Endodermal cell (in vitro differentiated cells): ENCODE measurements around the gene ADAMTS17. TPM values are rescaled to one million over a fixed set of nuclear protein-coding genes. Genes with fewer than 3 reads are reported as not detected.

ENCODE experiments used
- DNase-seq: peaks from one replicate; pipeline ENCODE4 v3.0.0-alpha.2; 2017
- H3K27ac ChIP-seq: 2 replicates; pipeline ENCODE4 v1.5.1; 2013; ENCODE audit warnings: mild to moderate bottlenecking, low read depth, low read length, moderate library complexity
- H3K27me3 ChIP-seq: 2 replicates; pipeline ENCODE4 v1.6.1; 2013; ENCODE audit warnings: mild to moderate bottlenecking, low read length, moderate library complexity; ENCODE audit not compliant: insufficient read depth, control insufficient read depth, poor library complexity, severe bottlenecking
- H3K36me3 ChIP-seq: 2 replicates; pipeline ENCODE4 v1.7.0; 2013; ENCODE audit warnings: mild to moderate bottlenecking, low read length, moderate library complexity; ENCODE audit not compliant: control insufficient read depth, insufficient read depth
- H3K4me1 ChIP-seq: one replicate; pipeline ENCODE4 v1.7.0; 2013; ENCODE audit warnings: low read length; ENCODE audit not compliant: control insufficient read depth, insufficient read depth
- H3K4me3 ChIP-seq: 2 replicates; pipeline ENCODE4 v1.5.1; 2013; ENCODE audit warnings: mild to moderate bottlenecking, low read length, moderate library complexity
- H3K9ac ChIP-seq: 2 replicates; pipeline ENCODE4 v1.6.1; 2013; ENCODE audit warnings: mild to moderate bottlenecking, low read length, moderate library complexity; ENCODE audit not compliant: poor library complexity, severe bottlenecking; ENCODE audit errors: extremely low read depth
- H3K9me3 ChIP-seq: 2 replicates; pipeline ENCODE4 v1.6.1; 2013; ENCODE audit warnings: mild to moderate bottlenecking, low read length, moderate library complexity; ENCODE audit not compliant: control insufficient read depth
- H3K27ac Mint-ChIP-seq: 2 replicates; pipeline ENCODE4 v1.8.0; 2020; ENCODE audit warnings: mixed read lengths
- H3K27me3 Mint-ChIP-seq: 2 replicates; pipeline ENCODE4 v1.8.0; 2021; ENCODE audit warnings: mild to moderate bottlenecking, mixed read lengths; ENCODE audit not compliant: insufficient read depth
- H3K36me3 Mint-ChIP-seq: 2 replicates; pipeline ENCODE4 v1.8.0; 2020; ENCODE audit warnings: low read depth, mixed read lengths
- H3K4me1 Mint-ChIP-seq: 2 replicates; pipeline ENCODE4 v1.8.0; 2020; ENCODE audit warnings: mixed read lengths
- H3K4me3 Mint-ChIP-seq: 2 replicates; pipeline ENCODE4 v1.8.0; 2020; ENCODE audit warnings: mild to moderate bottlenecking, moderate library complexity, mixed read lengths
- H3K9me3 Mint-ChIP-seq: 2 replicates; pipeline ENCODE4 v1.8.0; 2020; ENCODE audit warnings: mild to moderate bottlenecking, mixed read lengths
- WGBS, 2 experiments: methylation state at CpG; one replicate each; pipeline versions ENCODE4 v1.1.5 to v1.1.7; 2013; ENCODE audit warnings: missing lambda C conversion rate in 2 of 2, mixed read lengths in 1 of 2; ENCODE audit not compliant: insufficient coverage in 1 of 2, insufficient read length in 1 of 2; 5-methylcytosine and 5-hydroxymethylcytosine counted together
- total RNA-seq, 2 donors: library from RNA; stranded (reverse); fragmentation: NEBNext Ultra II Directional in 1 of 2; extraction: Animal tissue kit (Norgen Biotek cat#: 25700) in 1 of 2; gene quantifications; 2 replicates in 1 of 2; 3 replicates in 1 of 2; pipeline ENCODE4 v1.2.1, GENCODE V29; 2021
- TF ChIP-seq, protein P1 (sequence below): fragments of 200-600 bp; sonication (generic); conservative IDR thresholded peaks from 2 replicates; pipeline ENCODE4 v1.5.0; 2021; ENCODE audit warnings: antibody characterized with exemption, mild to moderate bottlenecking

The ADAMTS17 gene
- total RNA-seq, 2 donors from 2014 or later, result 0.82 to 2.3 TPM

GRCh38 chr15:100275641-100276040 lies 66.1 kb downstream of the ADAMTS17 start:
- WGBS, 2 experiments, result 87 to 94% methylated on average over 4 to 6 of the region's 6 CpGs
- Histone ChIP-seq H3K27ac (no peak overlapping the region), H3K27me3 (no peaks in the 10 kb centered on the region), H3K36me3 (no peaks in the 10 kb centered on the region), H3K4me3 (no peak overlapping the region), H3K9me3 (peaks cover 13% of the 10 kb centered on the region), H3K9ac (no peak overlapping the region), H3K4me1 (no peaks in the 10 kb centered on the region)
- H3K27ac Mint-ChIP-seq, result no peak overlapping the region
- H3K27me3 Mint-ChIP-seq, result peaks cover 2% of the 10 kb centered on the region
- H3K36me3 Mint-ChIP-seq, result no peaks in the 10 kb centered on the region
- DNase-seq, result no peak
- no peak overlapping the region for H3K4me3 Mint-ChIP-seq
- no peaks in the 10 kb centered on the region for H3K4me1 Mint-ChIP-seq
- TF ChIP-seq, protein P1, sequence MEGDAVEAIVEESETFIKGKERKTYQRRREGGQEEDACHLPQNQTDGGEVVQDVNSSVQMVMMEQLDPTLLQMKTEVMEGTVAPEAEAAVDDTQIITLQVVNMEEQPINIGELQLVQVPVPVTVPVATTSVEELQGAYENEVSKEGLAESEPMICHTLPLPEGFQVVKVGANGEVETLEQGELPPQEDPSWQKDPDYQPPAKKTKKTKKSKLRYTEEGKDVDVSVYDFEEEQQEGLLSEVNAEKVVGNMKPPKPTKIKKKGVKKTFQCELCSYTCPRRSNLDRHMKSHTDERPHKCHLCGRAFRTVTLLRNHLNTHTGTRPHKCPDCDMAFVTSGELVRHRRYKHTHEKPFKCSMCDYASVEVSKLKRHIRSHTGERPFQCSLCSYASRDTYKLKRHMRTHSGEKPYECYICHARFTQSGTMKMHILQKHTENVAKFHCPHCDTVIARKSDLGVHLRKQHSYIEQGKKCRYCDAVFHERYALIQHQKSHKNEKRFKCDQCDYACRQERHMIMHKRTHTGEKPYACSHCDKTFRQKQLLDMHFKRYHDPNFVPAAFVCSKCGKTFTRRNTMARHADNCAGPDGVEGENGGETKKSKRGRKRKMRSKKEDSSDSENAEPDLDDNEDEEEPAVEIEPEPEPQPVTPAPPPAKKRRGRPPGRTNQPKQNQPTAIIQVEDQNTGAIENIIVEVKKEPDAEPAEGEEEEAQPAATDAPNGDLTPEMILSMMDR, result no peak
- peaks cover 23% of the 10 kb centered on the region for H3K9me3 Mint-ChIP-seq

GRCh38 chr15:100269831-100270230 lies 71.9 kb downstream of the ADAMTS17 start:
- Histone ChIP-seq H3K4me1 (no peaks in the 10 kb centered on the region), H3K9me3 (peaks cover 13% of the 10 kb centered on the region), H3K4me3 (no peak overlapping the region), H3K9ac (no peak overlapping the region), H3K27ac (no peak overlapping the region), H3K36me3 (no peaks in the 10 kb centered on the region), H3K27me3 (no peaks in the 10 kb centered on the region)
- H3K27me3 Mint-ChIP-seq, result peaks cover 2% of the 10 kb centered on the region
- no peak overlapping the region for H3K27ac Mint-ChIP-seq
- TF ChIP-seq, protein P1, result no peak
- WGBS, 2 experiments, result 78 to 88% methylated on average over 3 of the region's 3 CpGs
- H3K4me3 Mint-ChIP-seq, result no peak overlapping the region
- DNase-seq, result no peak
- no peaks in the 10 kb centered on the region for H3K36me3 Mint-ChIP-seq
- H3K9me3 Mint-ChIP-seq, result peaks cover 37% of the 10 kb centered on the region
- no peaks in the 10 kb centered on the region for H3K4me1 Mint-ChIP-seq

GRCh38 chr15:100266166-100266565 lies 75.6 kb downstream of the ADAMTS17 start:
- Histone ChIP-seq H3K4me1 (no peaks in the 10 kb centered on the region), H3K4me3 (no peak overlapping the region), H3K36me3 (no peaks in the 10 kb centered on the region), H3K27me3 (no peaks in the 10 kb centered on the region), H3K9me3 (no peaks in the 10 kb centered on the region), H3K27ac (no peak overlapping the region), H3K9ac (no peak overlapping the region)
- no peaks in the 10 kb centered on the region for H3K4me1 Mint-ChIP-seq
- DNase-seq, result no peak
- peaks cover 18% of the 10 kb centered on the region for H3K9me3 Mint-ChIP-seq
- TF ChIP-seq, protein P1, result no peak
- H3K36me3 Mint-ChIP-seq, result no peaks in the 10 kb centered on the region
- WGBS, 2 experiments, result 75 to 89% methylated on average over 3 to 10 of the region's 10 CpGs
- H3K27me3 Mint-ChIP-seq, result peaks cover 2% of the 10 kb centered on the region
- no peak overlapping the region for H3K4me3 Mint-ChIP-seq
- no peak overlapping the region for H3K27ac Mint-ChIP-seq
